HG03571 (cell line): Measurements from ENCODE around the gene MYBPH.

Source experiments
- ATAC-seq: cut with Tn5 transposase; IDR thresholded peaks from one replicate; pipeline ENCODE4 v1.9.1; 2021; ENCODE audit not compliant: unreplicated experiment

Gene MYBPH

GRCh38 chr1:203201516-203202205 is 26.0 kb upstream of the MYBPH start:
- no peak for ATAC-seq

- no peak for ATAC-seq
These were observed 25.3 kb upstream of the MYBPH start for GRCh38 chr1:203200916-203201315.

- no peak for ATAC-seq
These were observed 24.4 kb upstream of the MYBPH start for GRCh38 chr1:203199816-203200571.

DNA sequence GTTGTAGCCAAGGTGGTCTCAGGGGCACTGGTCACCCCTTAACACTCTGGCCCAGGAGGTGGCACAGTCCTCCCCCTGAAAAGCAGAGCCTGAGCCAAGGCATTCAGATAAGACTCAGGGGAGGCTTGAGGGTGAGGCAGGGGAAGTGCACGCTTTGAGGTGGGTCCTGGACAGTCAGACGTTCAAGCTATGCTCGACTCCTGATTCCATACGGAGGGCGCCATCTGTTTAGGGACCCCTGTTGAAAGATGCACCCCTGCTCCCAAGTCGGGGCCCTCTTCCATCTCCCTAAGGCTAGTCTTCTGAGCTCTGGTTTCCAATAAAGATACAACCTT is 23.8 kb upstream of the MYBPH start:
- ATAC-seq = no peak

GRCh38 chr1:203199002-203199401 is 23.4 kb upstream of the MYBPH start:
- ATAC-seq = no peak

DNA sequence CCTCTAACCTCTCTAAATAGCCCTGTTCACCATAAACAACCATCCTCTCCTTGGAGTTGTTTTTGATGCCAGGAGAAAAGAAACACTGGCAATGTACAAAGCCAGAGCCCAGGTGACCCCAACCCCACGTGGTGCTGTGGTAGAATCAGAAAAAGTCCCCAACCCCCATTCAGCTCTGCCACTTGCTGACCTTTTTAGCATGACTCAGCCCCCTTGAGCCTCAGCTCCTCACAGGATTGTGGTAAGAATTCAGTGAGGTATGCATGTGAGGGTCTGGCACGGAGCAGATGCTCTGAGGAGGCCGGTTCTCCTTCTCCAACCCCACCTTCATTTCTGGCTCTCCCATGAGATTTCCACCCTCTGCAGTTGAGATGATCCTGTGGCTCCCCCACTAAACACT is 22.0 kb upstream of the MYBPH start:
- no peak for ATAC-seq

GRCh38 chr1:203196371-203196770 is 20.7 kb upstream of the MYBPH start:
- no peak for ATAC-seq

GRCh38 chr1:203190949-203191348 is 15.3 kb upstream of the MYBPH start:
- no peak for ATAC-seq

DNA sequence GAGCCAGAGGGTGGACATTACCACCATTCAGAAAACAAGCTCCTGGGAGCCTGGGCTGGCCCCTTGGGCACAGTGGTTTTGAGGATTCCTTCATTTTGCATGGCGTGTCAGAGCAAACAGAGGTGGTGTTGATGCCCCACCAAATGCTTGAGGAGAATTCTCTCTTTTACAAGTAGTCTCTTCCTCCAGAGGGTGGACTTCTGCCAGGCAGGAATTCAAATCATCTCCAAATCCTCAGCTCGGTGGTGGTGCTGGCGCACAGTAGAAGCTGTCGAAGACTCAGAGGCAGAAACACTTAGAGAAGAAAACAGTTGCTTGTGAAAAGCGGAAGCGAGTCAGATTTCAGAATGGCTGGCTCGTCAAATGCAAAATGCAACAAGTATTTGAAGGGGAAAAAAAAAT is 14.3 kb upstream of the MYBPH start:
- no peak for ATAC-seq

DNA sequence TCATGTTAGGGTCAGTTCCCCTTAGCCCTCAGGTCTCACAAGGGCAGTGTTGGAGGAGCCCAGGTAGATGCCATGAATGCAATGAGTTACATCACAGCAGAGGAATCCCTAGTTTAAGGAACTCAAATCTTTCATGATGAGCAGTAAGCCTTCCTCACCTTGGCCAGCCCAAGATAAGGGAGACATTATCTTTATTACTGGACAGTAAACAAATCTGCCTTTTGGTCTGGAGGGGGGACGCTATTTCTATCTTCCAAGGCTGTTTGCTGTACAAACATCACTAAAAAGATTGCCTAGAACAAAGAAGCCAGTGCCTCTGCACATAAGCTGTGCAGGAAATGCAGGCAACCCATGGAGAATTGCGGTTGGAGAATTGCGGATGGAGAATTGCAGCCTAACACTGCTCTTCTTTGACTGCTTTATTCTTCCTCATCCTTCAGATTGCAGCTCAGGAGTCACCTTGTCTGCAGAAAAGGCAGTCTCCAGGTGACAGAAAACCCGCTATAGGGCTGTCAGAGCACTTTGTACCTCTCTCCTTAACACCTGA is 13.1 kb upstream of the MYBPH start:
- no peak for ATAC-seq

DNA sequence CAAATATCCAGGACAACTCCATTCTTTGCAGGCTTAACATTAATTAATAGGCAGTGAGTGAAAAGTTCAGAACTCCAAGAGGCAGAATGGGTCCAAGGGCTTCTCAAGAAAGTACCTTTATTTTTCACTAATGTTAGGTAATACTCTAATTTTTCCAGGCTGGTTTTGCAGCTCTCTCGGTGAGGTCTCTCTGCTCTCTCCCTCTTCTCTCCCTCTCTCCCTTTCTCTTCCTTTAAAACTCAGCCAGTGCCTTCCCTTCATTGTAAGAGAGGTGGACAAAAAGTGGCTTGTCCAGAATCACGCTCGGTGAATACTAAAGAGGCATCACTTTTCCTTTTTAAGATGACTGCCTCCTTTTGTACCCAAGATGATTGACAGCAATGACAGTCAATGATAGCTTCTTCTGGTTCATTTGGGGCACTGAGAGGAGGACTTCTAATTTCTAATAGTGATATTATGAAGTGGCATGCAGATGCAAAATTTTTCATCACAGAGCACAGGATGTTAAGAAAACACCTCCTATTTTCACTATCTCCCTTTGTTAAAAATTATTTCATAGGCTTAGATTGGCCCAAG is 12.2 kb upstream of the MYBPH start:
- ATAC-seq = no peak

DNA sequence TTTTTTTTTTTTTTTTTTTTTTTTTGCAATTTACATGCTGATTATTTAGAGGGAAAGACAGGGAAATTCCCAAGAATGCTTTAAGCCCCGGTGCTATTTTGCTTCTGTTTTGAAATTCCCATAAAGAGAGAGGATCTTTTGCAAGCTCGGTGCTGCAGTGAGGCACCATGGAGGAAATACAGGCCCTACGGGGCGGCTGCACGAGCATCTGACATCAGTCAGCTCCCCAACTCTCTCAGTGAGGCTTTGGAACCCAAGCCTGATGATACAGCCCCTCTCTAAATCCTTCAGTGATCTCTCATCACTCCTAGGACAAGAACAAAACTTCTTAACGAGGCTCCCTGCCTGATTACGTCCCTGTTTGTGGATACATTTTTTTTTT is 11.7 kb upstream of the MYBPH start:
- ATAC-seq = no peak

- no peak for ATAC-seq
These were observed 11.0 kb upstream of the MYBPH start, which contains the start of gene CHI3L1 for GRCh38 chr1:203186446-203187303. TSS of gene CHI3L1 (minus strand) at chr1:203186704. CDS start at chr1:203186623, 81 bp downstream.

DNA sequence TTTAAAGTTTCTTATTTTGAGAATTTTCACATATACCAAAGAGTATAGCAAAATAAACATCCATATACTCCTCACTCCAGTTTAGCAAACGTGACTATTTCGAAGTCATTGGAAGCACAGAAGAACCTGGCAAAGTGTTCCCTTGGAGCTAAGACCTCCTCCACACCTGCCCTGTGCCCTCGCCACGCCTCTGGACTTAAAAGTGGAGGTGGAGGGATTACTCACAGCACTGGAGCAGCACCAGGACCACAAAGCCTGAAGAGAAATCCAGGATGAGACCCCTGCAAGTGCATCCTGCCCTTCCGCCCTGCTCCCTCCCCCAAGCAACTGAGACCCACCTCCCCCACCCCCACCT is 10.4 kb upstream of the MYBPH start:
- no peak for ATAC-seq

DNA sequence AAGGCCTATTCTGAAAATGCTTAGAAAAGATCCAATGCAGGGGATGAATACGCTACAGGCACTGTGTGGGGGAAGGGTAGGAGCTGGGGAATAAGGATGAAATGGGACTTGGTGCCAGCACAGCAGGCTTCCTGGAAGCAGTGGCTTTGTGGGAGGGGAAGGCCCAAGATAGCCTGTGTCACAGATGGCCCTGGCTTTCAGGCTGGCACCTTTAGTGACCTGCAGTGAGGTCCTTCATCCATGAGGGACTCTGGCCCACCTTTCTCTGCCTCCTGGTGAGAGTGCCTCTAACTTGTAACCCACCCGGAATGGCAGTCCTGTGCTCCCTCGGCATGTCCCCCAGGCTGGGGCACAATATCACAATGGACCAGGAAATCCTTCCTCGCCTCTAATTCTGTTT is 10.0 kb upstream of the MYBPH start:
- no peak for ATAC-seq

DNA sequence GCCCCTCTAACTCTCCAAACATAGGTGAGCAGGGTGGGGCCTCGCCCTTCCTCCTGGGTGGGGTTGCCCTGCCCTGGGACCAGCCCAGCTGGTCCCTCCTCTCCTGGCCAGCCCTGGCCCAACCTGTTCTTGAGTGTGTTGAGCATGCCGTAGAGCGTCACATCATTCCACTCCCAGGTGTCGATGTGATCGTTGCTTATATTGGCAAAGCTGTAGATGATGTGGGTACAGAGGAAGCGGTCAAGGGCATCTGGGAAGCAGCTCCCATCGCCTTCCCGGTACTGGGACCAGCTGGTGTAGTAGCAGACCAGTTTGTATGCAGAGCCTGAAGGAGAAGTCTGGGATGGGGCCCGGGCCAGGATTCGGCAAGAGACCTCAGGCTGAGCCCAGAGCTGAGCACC is 9.4 kb upstream of the MYBPH start:
- no peak for ATAC-seq

- ATAC-seq = no peak
These were observed 8.8 kb upstream of the MYBPH start for GRCh38 chr1:203184467-203184866.

- ATAC-seq = no peak
These were observed 8.2 kb upstream of the MYBPH start for GRCh38 chr1:203183828-203184227.

- ATAC-seq = no peak
These were observed 6.8 kb upstream of the MYBPH start for GRCh38 chr1:203182387-203182953.

DNA sequence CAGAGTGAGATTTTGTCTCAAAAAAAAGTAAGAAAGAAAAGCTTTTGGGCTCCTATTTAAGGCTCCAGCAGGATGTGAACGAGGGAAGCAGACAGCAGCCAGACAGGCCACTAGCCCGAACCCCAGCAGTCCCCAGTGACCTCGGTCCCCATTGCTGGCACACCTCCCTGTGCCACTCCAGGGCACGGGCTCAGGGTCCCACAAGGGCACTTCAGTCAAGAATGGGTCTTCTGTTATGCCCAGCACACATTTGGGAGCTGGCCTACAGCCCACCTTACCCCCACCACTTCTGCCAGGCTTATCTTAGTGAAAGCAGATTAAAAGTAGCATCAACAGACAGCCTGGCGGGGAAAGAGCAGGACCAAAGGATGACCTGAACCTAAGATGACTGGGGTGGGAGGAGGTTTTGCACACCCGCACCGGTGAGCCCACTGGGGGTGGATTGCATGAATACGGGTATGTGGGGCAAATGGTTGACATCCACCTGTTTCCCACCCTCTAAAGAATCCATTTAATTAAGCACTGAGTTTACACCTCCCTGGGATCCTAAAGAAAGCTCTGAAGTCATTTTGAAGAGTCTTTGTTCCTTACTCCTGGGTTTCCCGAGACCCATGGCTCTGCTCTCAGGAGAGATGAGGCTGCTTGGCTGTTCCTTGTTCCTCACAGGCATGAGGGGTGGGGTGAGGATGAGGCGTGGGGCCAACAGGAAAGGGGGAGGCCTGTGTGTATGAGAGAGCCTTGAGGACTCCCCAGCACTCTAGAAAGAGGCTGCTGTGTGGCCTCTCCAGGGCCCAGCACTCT is 6.2 kb upstream of the MYBPH start:
- ATAC-seq = no peak
